H9 (cell line): ENCODE results near the gene KRTAP10-12. TPM values are rescaled to one million over a fixed set of nuclear protein-coding genes. Genes with fewer than 3 reads are reported as not detected.

ENCODE experiments used
- DNase-seq: peaks from one replicate; pipeline ENCODE4 v3.0.0-alpha.2; 2017
- H2AFZ ChIP-seq: one replicate; pipeline ENCODE4 v1.6.1; 2013; ENCODE audit warnings: mild to moderate bottlenecking, low read length, control low read depth, moderate library complexity
- H2AK5ac ChIP-seq: 2 replicates; pipeline ENCODE4 v1.6.1; 2013; ENCODE audit warnings: low read length, control low read depth, mixed read lengths; ENCODE audit not compliant: insufficient read length
- H2BK120ac ChIP-seq: one replicate; pipeline ENCODE4 v1.6.1; 2013; ENCODE audit warnings: low read depth, mild to moderate bottlenecking, low read length, control low read depth, inconsistent platforms; ENCODE audit not compliant: poor library complexity, severe bottlenecking
- H2BK12ac ChIP-seq: 2 replicates; pipeline ENCODE4 v1.6.1; 2013; ENCODE audit warnings: low read length, control low read depth, mixed read lengths, low read depth; ENCODE audit not compliant: insufficient read length
- H2BK15ac ChIP-seq: 2 replicates; pipeline ENCODE4 v1.6.1; 2013; ENCODE audit warnings: low read depth, low read length, control low read depth
- H2BK20ac ChIP-seq: one replicate; pipeline ENCODE4 v1.6.1; 2013; ENCODE audit warnings: low read depth, mild to moderate bottlenecking, low read length, control low read depth, inconsistent platforms; ENCODE audit not compliant: poor library complexity, severe bottlenecking
- H2BK5ac ChIP-seq: 2 replicates; pipeline ENCODE4 v1.6.1; 2013; ENCODE audit warnings: low read length, control low read depth, mixed read lengths; ENCODE audit not compliant: insufficient read length
- H3K14ac ChIP-seq: 2 replicates; pipeline ENCODE4 v1.6.1; 2013; ENCODE audit warnings: low read length, control low read depth; ENCODE audit not compliant: insufficient read depth
- H3K18ac ChIP-seq: 2 replicates; pipeline ENCODE4 v1.6.1; 2013; ENCODE audit warnings: low read depth, mild to moderate bottlenecking, mixed read lengths, low read length, control low read depth; ENCODE audit not compliant: insufficient read length
- H3K23ac ChIP-seq: 2 replicates; pipeline ENCODE4 v1.6.1; 2013; ENCODE audit warnings: low read length, control low read depth, mixed read lengths, low read depth; ENCODE audit not compliant: insufficient read length
- H3K23me2 ChIP-seq: 2 replicates; pipeline ENCODE4 v1.6.1; 2013; ENCODE audit warnings: low read depth, mild to moderate bottlenecking, mixed read lengths, low read length, control low read depth; ENCODE audit not compliant: insufficient read length, poor library complexity, severe bottlenecking
- H3K27ac ChIP-seq: 2 replicates; pipeline ENCODE4 v1.5.1; 2013; ENCODE audit warnings: low read length, control low read depth, mixed read lengths, low read depth; ENCODE audit not compliant: insufficient read length
- H3K27me3 ChIP-seq: 2 replicates; pipeline ENCODE4 v1.6.1; 2013; ENCODE audit warnings: low read length, control low read depth, inconsistent platforms; ENCODE audit not compliant: insufficient read depth
- H3K4ac ChIP-seq: 2 replicates; pipeline ENCODE4 v1.6.1; 2013; ENCODE audit warnings: low read depth, mild to moderate bottlenecking, control low read depth, inconsistent platforms, low read length, moderate library complexity
- H3K4me1 ChIP-seq: 2 replicates; pipeline ENCODE4 v1.6.1; 2013; ENCODE audit warnings: low read length, control low read depth, inconsistent platforms; ENCODE audit not compliant: insufficient read depth
- H3K4me2 ChIP-seq: 2 replicates; pipeline ENCODE4 v1.6.1; 2013; ENCODE audit warnings: low read length, control low read depth, mixed read lengths; ENCODE audit not compliant: insufficient read length, insufficient read depth
- H3K56ac ChIP-seq: 2 replicates; pipeline ENCODE4 v1.6.1; 2013; ENCODE audit warnings: low read depth, mild to moderate bottlenecking, mixed read lengths, low read length, control low read depth; ENCODE audit not compliant: insufficient read length
- H3K79me1 ChIP-seq: 2 replicates; pipeline ENCODE4 v1.6.1; 2013; ENCODE audit warnings: low read depth, mild to moderate bottlenecking, moderate library complexity, low read length, control low read depth, inconsistent platforms; ENCODE audit not compliant: insufficient read depth, poor library complexity, severe bottlenecking
- H3K79me2 ChIP-seq: 2 replicates; pipeline ENCODE4 v1.6.1; 2013; ENCODE audit warnings: low read length, control low read depth, inconsistent platforms; ENCODE audit not compliant: insufficient read depth
- H3K9ac ChIP-seq: 2 replicates; pipeline ENCODE4 v1.6.1; 2013; ENCODE audit warnings: low read length, control low read depth, mixed read lengths; ENCODE audit not compliant: insufficient read length; ENCODE audit errors: extremely low read depth
- H3K9me3 ChIP-seq: one replicate; pipeline ENCODE4 v1.6.1; 2013; ENCODE audit warnings: low read depth, low read length, inconsistent platforms; ENCODE audit not compliant: control insufficient read depth
- H3T11ph ChIP-seq: one replicate; pipeline ENCODE4 v1.6.1; 2013; ENCODE audit warnings: mild to moderate bottlenecking, low read length, control low read depth, inconsistent platforms
- H4K20me1 ChIP-seq: one replicate; pipeline ENCODE4 v1.6.1; 2013; ENCODE audit not compliant: control insufficient read depth, insufficient read length, insufficient read depth
- H4K5ac ChIP-seq: 2 replicates; pipeline ENCODE4 v1.6.1; 2013; ENCODE audit warnings: low read depth, mild to moderate bottlenecking, mixed read lengths, low read length, control low read depth; ENCODE audit not compliant: insufficient read length
- H4K8ac ChIP-seq: replicated peaks from 2 replicates; pipeline ENCODE4 v1.6.1; 2013; ENCODE audit warnings: low read length, control low read depth, mixed read lengths, low read depth; ENCODE audit not compliant: insufficient read length
- H4K91ac ChIP-seq: 2 replicates; pipeline ENCODE4 v1.6.1; 2013; ENCODE audit warnings: low read depth, mild to moderate bottlenecking, moderate library complexity, mixed read lengths, low read length, control low read depth; ENCODE audit not compliant: insufficient read length
- H3K27ac Mint-ChIP-seq, 3 experiments: 2 replicates in 2 of 3; 3 replicates in 1 of 3; pipeline ENCODE4 v1.8.0; 2020 to 2021; ENCODE audit warnings: mixed read lengths in 3 of 3, mild to moderate bottlenecking in 1 of 3, moderate library complexity in 1 of 3
- H3K27me3 Mint-ChIP-seq: 2 replicates; pipeline ENCODE4 v1.8.0; 2021; ENCODE audit warnings: low read depth, mild to moderate bottlenecking, moderate library complexity, mixed read lengths
- H3K36me3 Mint-ChIP-seq, 3 experiments: 2 replicates in 2 of 3; 3 replicates in 1 of 3; pipeline ENCODE4 v1.8.0; 2020 to 2021; ENCODE audit warnings: low read depth in 3 of 3, mixed read lengths in 3 of 3; ENCODE audit not compliant: insufficient read depth in 1 of 3
- H3K4me1 Mint-ChIP-seq, 2 experiments: 2 replicates each; pipeline ENCODE4 v1.8.0; 2020; ENCODE audit warnings: mixed read lengths in 2 of 2
- H3K4me3 Mint-ChIP-seq, 2 experiments: 2 replicates in 1 of 2; 3 replicates in 1 of 2; pipeline ENCODE4 v1.8.0; 2020 to 2021; ENCODE audit warnings: mild to moderate bottlenecking in 2 of 2, mixed read lengths in 2 of 2, moderate library complexity in 1 of 2
- H3K9me3 Mint-ChIP-seq, 2 experiments: 2 replicates in 1 of 2; 3 replicates in 1 of 2; pipeline ENCODE4 v1.8.0; 2020; ENCODE audit warnings: mild to moderate bottlenecking in 2 of 2, mixed read lengths in 2 of 2, moderate library complexity in 1 of 2
- WGBS: extraction: QIAGEN DNeasy Blood & Tissue Kit; methylation state at CpG from one replicate; pipeline ENCODE4 v1.1.7; 2013; ENCODE audit warnings: missing lambda C conversion rate, low lambda C conversion rate, mixed read lengths; ENCODE audit not compliant: insufficient read length; ENCODE audit errors: extremely low coverage; 5-methylcytosine and 5-hydroxymethylcytosine counted together
- total RNA-seq: library from RNA; stranded (reverse); gene quantifications from 2 replicates; pipeline ENCODE4 v1.2.1, GENCODE V29; 2021
- TF ChIP-seq, protein P1 (sequence below): fragments of 200-600 bp; sonication (generic); conservative IDR thresholded peaks from 3 replicates; pipeline ENCODE4 v1.8.0; 2021; ENCODE audit warnings: antibody characterized with exemption, mild to moderate bottlenecking

Gene KRTAP10-12
- total RNA-seq, 1 experiment from 2014 or later, result not detected

GRCh38 chr21:44670642-44671432 lies 26.1 kb upstream of the KRTAP10-12 start:
- no peak overlapping the region for H2BK12ac ChIP-seq

More at GRCh38 chr21:44670642-44671432, 26.1 kb upstream of the KRTAP10-12 start:
- H4K5ac ChIP-seq, result no peak overlapping the region
- no peak overlapping the region for H2BK120ac ChIP-seq
- H3K56ac ChIP-seq, result no peak overlapping the region
- Mint-ChIP-seq H3K36me3 (peaks cover 12 to 43% (median 17%) of the 10 kb centered on the region in 3 experiments), H3K27ac (no peak overlapping the region), H3K4me3 (no peak overlapping the region), H3K27me3 (peaks cover 4% of the 10 kb centered on the region; the same call in 1 of the 2 replicates), H3K9me3 (peaks cover 38 to 51% of the 10 kb centered on the region in 2 experiments), H3K4me1 (no peaks in the 10 kb centered on the region; a peak in 1 of 4 replicates)
- H4K8ac ChIP-seq, result no peak overlapping the region
- DNase-seq, result no peak
- H3T11ph ChIP-seq, result no peak overlapping the region
- H3K4me2 ChIP-seq, result no peak overlapping the region
- H3K79me1 ChIP-seq, result no peaks in the 10 kb centered on the region
- no peaks in the 10 kb centered on the region for H3K23me2 ChIP-seq
- no peak overlapping the region for H3K23ac ChIP-seq
- no peak overlapping the region for H2BK20ac ChIP-seq
- H3K27me3 ChIP-seq, result no peaks in the 10 kb centered on the region
- H2AK5ac ChIP-seq, result no peak overlapping the region
- H3K9ac ChIP-seq, result no peak overlapping the region
- H3K18ac ChIP-seq, result no peak overlapping the region
- WGBS, result no CpG with 5 or more reads among the region's 3 CpGs
- H2BK15ac ChIP-seq, result no peak overlapping the region
- no peaks in the 10 kb centered on the region for H4K20me1 ChIP-seq
- H3K14ac ChIP-seq, result no peak overlapping the region
- TF ChIP-seq, protein P1, sequence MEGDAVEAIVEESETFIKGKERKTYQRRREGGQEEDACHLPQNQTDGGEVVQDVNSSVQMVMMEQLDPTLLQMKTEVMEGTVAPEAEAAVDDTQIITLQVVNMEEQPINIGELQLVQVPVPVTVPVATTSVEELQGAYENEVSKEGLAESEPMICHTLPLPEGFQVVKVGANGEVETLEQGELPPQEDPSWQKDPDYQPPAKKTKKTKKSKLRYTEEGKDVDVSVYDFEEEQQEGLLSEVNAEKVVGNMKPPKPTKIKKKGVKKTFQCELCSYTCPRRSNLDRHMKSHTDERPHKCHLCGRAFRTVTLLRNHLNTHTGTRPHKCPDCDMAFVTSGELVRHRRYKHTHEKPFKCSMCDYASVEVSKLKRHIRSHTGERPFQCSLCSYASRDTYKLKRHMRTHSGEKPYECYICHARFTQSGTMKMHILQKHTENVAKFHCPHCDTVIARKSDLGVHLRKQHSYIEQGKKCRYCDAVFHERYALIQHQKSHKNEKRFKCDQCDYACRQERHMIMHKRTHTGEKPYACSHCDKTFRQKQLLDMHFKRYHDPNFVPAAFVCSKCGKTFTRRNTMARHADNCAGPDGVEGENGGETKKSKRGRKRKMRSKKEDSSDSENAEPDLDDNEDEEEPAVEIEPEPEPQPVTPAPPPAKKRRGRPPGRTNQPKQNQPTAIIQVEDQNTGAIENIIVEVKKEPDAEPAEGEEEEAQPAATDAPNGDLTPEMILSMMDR, result no peak
- H3K27ac ChIP-seq, result no peak overlapping the region
- H2BK5ac ChIP-seq, result no peak overlapping the region
- H3K4ac ChIP-seq, result no peak overlapping the region
- H3K79me2 ChIP-seq, result no peaks in the 10 kb centered on the region
- no peak overlapping the region for H4K91ac ChIP-seq
- no peaks in the 10 kb centered on the region for H3K4me1 ChIP-seq
- H2AFZ ChIP-seq, result no peak overlapping the region
- H3K9me3 ChIP-seq, result no peaks in the 10 kb centered on the region
